Colonic mucosa (tissue), 4 donors: ENCODE data around the gene MAN2A2. TPM values are rescaled to one million over a fixed set of nuclear protein-coding genes. Genes with fewer than 3 reads are reported as not detected.
A peak's percentile ranks its signal among the peaks of the same experiment; 100 is the strongest.

ENCODE experiments used
- DNase-seq: peaks from one replicate; pipeline ENCODE4 v3.0.0-alpha.2; 2020
- H3K27ac ChIP-seq: fragments of 200-600 bp; one replicate; pipeline ENCODE4 v1.8.0; 2021
- H3K27me3 ChIP-seq: fragments of 200-600 bp; one replicate; pipeline ENCODE4 v1.8.0; 2021
- H3K36me3 ChIP-seq: fragments of 200-600 bp; one replicate; pipeline ENCODE4 v1.8.0; 2021
- H3K4me1 ChIP-seq: fragments of 200-600 bp; one replicate; pipeline ENCODE4 v1.8.0; 2021; ENCODE audit warnings: mild to moderate bottlenecking
- H3K4me3 ChIP-seq: fragments of 200-600 bp; one replicate; pipeline ENCODE4 v1.8.0; 2021
- H3K9ac ChIP-seq, 2 donors: one replicate each; pipeline ENCODE4 v1.7.0; 2013; ENCODE audit warnings: control low read depth in 2 of 2, low read depth in 2 of 2, low read length in 2 of 2
- H3K9me3 ChIP-seq: fragments of 200-600 bp; one replicate; pipeline ENCODE4 v1.8.0; 2021
- intact Hi-C: fragments of 100-400 bp; cut with DNase I; formaldehyde crosslinking; loops from one replicate; pipeline ENCODE4 v1.14.1; 2022
- total RNA-seq, 2 donors: library from RNA; stranded (reverse); fragmentation: NEBNext Ultra II Directional in 1 of 2; extraction: Animal tissue kit (Norgen Biotek cat#: 25700) in 1 of 2; gene quantifications; one replicate each; pipeline ENCODE4 v1.2.1, GENCODE V29; 2021
- TF ChIP-seq, protein P1 (sequence below): fragments of 200-600 bp; IDR thresholded peaks from one replicate; pipeline ENCODE4 v1.8.0; 2022; ENCODE audit warnings: antibody characterized with exemption, mild to moderate bottlenecking
- donor health status: healthy.
- donor health status: DM: no; HTN: no; CAD: no.
- donor health status: DM: no; HTN: no; CAD: no.

The MAN2A2 gene
- total RNA-seq, 2 donors from 2014 or later, result 34.2 to 66.4 TPM

DNA sequence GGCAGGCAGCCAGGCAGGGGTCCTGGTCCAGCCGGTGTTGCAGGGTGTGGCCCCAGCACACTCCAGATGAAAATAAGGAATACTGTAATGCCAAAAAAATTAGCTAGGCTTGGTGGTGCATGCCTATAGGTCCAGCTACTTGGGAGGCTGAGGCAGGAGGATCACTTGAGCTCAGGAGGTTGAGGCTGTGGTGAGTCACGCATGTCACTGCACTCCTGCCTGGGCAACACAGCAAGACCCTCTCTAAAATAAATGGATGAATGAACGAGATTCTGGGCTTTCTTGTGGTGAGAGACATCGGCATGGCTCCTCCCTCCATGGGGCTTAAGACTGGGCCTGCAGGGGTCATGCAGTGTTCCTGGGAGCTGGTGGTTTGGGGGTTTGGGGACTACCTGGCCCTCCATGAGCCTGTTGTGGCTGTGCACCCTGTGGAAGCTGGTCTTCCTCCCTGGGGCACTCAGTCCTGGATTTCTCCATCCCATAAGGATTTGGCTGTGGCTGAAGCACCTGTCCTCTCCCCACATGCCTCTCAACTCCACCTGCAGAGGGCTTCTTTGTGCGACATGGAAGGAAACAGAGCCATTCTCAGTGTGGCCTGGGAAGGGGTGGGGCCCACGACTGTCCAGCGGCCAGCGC is 44.0 kb downstream of the MAN2A2 start:
- peaks cover 26% of the 10 kb centered on the region for H3K36me3 ChIP-seq
- intact Hi-C loops, result no loop called here
- DNase-seq, result no peak
- H3K9me3 ChIP-seq, result no peaks in the 10 kb centered on the region
- TF ChIP-seq, protein P1, sequence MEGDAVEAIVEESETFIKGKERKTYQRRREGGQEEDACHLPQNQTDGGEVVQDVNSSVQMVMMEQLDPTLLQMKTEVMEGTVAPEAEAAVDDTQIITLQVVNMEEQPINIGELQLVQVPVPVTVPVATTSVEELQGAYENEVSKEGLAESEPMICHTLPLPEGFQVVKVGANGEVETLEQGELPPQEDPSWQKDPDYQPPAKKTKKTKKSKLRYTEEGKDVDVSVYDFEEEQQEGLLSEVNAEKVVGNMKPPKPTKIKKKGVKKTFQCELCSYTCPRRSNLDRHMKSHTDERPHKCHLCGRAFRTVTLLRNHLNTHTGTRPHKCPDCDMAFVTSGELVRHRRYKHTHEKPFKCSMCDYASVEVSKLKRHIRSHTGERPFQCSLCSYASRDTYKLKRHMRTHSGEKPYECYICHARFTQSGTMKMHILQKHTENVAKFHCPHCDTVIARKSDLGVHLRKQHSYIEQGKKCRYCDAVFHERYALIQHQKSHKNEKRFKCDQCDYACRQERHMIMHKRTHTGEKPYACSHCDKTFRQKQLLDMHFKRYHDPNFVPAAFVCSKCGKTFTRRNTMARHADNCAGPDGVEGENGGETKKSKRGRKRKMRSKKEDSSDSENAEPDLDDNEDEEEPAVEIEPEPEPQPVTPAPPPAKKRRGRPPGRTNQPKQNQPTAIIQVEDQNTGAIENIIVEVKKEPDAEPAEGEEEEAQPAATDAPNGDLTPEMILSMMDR, result no peak
- no peak overlapping the region for H3K27ac ChIP-seq
- H3K4me1 ChIP-seq, result peaks cover 5% of the 10 kb centered on the region
- no peak overlapping the region for H3K9ac ChIP-seq
- H3K27me3 ChIP-seq, result no peaks in the 10 kb centered on the region
- no peak overlapping the region for H3K4me3 ChIP-seq

DNA sequence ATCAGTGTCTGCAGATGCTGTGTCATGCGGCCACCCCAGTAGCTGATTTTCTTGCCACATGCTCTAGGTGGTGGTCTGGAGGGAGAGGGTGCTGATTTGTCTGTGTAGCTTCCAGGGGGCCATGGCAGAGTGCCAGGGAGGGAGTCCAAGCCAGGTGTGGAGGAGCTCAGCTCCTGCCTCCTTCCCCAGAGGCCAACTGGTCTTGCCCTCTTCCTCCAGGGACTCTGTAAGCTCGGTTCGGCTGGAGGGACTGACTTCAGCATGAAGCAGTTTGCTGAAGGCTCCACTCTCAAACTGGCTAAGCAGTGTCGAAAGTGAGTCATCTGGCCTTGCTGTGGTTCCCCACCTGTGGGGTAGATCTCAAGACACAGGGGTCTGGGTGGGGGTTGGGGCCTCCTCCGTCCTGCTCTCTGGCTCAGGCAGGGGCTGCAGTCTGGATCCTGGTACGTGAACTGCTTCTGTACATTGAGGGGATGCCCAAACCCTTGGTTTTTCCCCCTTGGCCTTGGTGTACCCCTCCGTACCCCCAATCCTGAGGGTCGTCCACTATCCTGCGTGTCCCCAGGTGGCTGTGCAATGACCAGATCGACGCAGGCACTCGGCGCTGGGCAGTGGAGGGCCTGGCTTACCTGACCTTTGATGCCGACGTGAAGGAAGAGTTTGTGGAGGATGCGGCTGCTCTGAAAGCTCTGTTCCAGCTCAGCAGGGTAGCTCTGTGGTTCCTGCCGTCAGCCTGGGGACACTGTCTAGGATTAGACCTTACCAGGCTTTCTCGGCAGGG is 44.7 kb downstream of the MAN2A2 start:
- no peak overlapping the region for H3K27ac ChIP-seq
- H3K4me1 ChIP-seq, result peaks cover 5% of the 10 kb centered on the region
- no peak overlapping the region for H3K4me3 ChIP-seq
- intact Hi-C loops, result no loop called here
- H3K9me3 ChIP-seq, result no peaks in the 10 kb centered on the region
- peaks cover 19% of the 10 kb centered on the region for H3K36me3 ChIP-seq
- no peaks in the 10 kb centered on the region for H3K27me3 ChIP-seq
- no peak for DNase-seq
- H3K9ac ChIP-seq, result no peak overlapping the region
- TF ChIP-seq, protein P1, result no peak

DNA sequence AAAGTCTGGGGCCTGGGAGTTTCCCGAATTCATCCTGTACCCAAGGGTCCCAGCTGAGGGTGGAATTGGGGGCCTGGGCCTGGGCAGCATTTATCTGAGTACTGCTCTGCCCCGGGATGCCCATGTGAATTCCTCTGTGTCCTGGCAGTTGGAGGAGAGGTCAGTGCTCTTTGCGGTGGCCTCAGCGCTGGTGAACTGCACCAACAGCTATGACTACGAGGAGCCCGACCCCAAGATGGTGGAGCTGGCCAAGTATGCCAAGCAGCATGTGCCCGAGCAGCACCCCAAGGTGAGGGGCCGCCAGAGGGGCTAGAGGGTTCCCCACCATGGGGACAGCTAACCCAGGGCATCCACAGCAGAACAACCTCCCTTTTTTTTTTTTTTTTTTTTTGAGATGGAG is 45.4 kb downstream of the MAN2A2 start:
- Histone ChIP-seq H3K9ac (no peak overlapping the region), H3K4me3 (no peak overlapping the region), H3K4me1 (peaks cover 5% of the 10 kb centered on the region), H3K9me3 (no peaks in the 10 kb centered on the region), H3K27me3 (no peaks in the 10 kb centered on the region), H3K27ac (no peak overlapping the region), H3K36me3 (peaks cover 17% of the 10 kb centered on the region)
- intact Hi-C loops, result no loop called here
- no peak for DNase-seq
- TF ChIP-seq, protein P1, result no peak

DNA sequence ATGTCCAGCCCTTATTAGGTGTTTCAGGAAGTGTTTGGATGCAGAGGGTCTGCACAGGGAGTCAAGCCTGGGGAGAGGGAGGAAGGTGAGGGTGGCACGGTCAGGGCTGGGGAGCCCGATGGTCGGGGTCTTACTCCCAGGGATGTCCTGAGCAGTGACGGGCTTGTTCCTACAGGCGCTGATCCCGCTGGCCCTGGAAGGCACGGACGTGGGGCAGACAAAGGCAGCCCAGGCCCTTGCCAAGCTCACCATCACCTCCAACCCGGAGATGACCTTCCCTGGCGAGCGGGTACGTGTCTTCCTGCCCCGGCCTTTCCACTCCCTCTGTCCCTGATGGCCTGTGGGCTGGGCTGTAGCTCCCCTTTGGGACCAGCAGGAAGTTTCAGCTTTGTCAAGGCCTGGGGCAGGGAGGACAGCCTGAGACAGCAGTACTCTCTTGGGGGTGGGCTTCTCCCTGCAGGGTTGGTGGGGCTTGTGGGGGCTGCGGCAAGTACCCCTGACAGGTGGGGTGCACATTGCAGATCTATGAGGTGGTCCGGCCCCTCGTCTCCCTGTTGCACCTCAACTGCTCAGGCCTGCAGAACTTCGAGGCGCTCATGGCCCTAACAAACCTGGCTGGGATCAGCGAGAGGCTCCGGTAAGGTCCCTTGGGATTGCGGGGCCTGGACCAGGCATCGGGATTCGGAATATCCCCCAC is 47.0 kb downstream of the MAN2A2 start:
- Histone ChIP-seq H3K4me3 (no peak overlapping the region), H3K36me3 (peaks cover 12% of the 10 kb centered on the region), H3K4me1 (peaks cover 8% of the 10 kb centered on the region), H3K27ac (peak overlapping the region; percentile 38), H3K9me3 (no peaks in the 10 kb centered on the region), H3K27me3 (no peaks in the 10 kb centered on the region), H3K9ac (peak overlapping the region in 1 of 2 donors; percentile 9)
- intact Hi-C loops, result loop anchor here (10.0 kb wide), 1 partner anchor 325 kb away; no protein-coding TSS in a partner anchor
- no peak for DNase-seq
- TF ChIP-seq, protein P1, result no peak

DNA sequence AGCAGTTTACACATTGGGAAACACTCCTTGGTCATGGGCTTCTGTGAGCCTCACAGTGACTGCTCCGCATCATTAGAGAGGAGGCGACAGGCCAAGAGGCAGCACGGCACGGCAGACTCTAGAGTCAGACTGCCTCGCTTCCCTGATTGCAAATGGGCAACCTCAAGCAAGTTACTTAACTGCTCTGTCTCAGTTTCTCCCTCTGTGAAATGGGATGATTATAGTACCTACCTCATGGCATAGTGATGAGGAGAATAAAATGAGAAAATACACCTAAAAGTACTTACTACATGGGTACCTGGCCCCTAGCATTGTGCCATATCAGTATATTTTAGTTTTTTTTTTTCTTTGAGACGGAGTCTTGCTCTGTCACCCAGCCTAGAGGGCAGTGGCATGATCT is 47.6 kb downstream of the MAN2A2 start:
- H3K27me3 ChIP-seq, result no peaks in the 10 kb centered on the region
- peaks cover 12% of the 10 kb centered on the region for H3K4me1 ChIP-seq
- H3K9ac ChIP-seq, result no peak overlapping the region
- TF ChIP-seq, protein P1, result no peak
- no peaks in the 10 kb centered on the region for H3K9me3 ChIP-seq
- H3K4me3 ChIP-seq, result no peak overlapping the region
- H3K36me3 ChIP-seq, result peaks cover 12% of the 10 kb centered on the region
- H3K27ac ChIP-seq, result no peak overlapping the region
- intact Hi-C loops, result loop anchor here (10.0 kb wide), 1 partner anchor 324 kb away; no protein-coding TSS in a partner anchor
- no peak for DNase-seq
